Pancreas (tissue), 10 donors: ENCODE measurements around the gene KRT76. TPM values are rescaled to one million over a fixed set of nuclear protein-coding genes. Genes with fewer than 3 reads are reported as not detected.
"Not testable (repeated sequence)": the region's sequence is repeated elsewhere in the genome, so short reads cannot be mapped to it uniquely, and the experiment has no call there.

Experiments used
- ATAC-seq, 4 donors: fragments of 200-7000 bp; cut with Tn5 transposase; one replicate each; pipeline versions ENCODE4 v1.8.0 to v1.9.1; 2020; ENCODE audit warnings: mild to moderate bottlenecking in 4 of 4, moderate library complexity in 4 of 4
- DNase-seq, 6 donors: peaks; one replicate each; pipeline ENCODE4 v3.0.0-alpha.2; 2020
- FAIRE-seq: peaks from 2 replicates; lab custom pipeline; 2012; peaks lifted over from hg19 to GRCh38; lab: Jason Lieb, UNC
- H3K27ac ChIP-seq, 4 donors: fragments of 200-600 bp; sonication (generic); 1 replicate in 3 of 4; 2 replicates in 1 of 4; pipeline versions ENCODE4 v1.5.0 to v1.8.0; 2020
- H3K27me3 ChIP-seq, 4 donors: fragments of 200-600 bp; one replicate each; pipeline ENCODE4 v1.8.0; 2021
- H3K36me3 ChIP-seq, 3 donors: fragments of 200-600 bp; sonication (generic) in 1 of 3; one replicate each; pipeline versions ENCODE4 v1.5.0 to v1.8.0; 2020 to 2021
- H3K4me1 ChIP-seq, 3 donors: fragments of 200-600 bp; one replicate each; pipeline ENCODE4 v1.8.0; 2021
- H3K4me3 ChIP-seq, 4 donors: fragments of 200-600 bp; sonication (generic) in 2 of 4; one replicate each; pipeline versions ENCODE4 v1.5.0 to v1.8.0; 2020 to 2021
- H3K9me3 ChIP-seq, 4 donors: fragments of 200-600 bp; one replicate each; pipeline ENCODE4 v1.8.0; 2021
- CTCF ChIP-seq, 4 donors: fragments of 200-600 bp; sonication (generic) in 3 of 4; IDR thresholded peaks; one replicate each; pipeline versions ENCODE4 v1.5.0 to v1.8.0; 2021; ENCODE audit warnings: antibody characterized with exemption in 4 of 4
- WGBS, 2 donors: extraction: QIAGEN DNeasy Blood & Tissue Kit; methylation state at CpG; one replicate each; pipeline ENCODE4 v1.1.7; 2013; 5-methylcytosine and 5-hydroxymethylcytosine counted together
- intact Hi-C, 3 donors: fragments of 100-400 bp; cut with DNase I; formaldehyde crosslinking; loops; one replicate each; pipeline versions ENCODE4 v1.11.1 to v1.14.2; 2022
- polyA plus RNA-seq, 2 donors: library from polyadenylated mRNA; stranded (reverse); fragments of 200-250 nt; gene quantifications; one replicate each; pipeline ENCODE4 v1.2.3, GENCODE V29; 2013
- total RNA-seq, 6 donors: library from RNA; stranded (reverse); fragmentation: NEBNext Ultra II Directional in 4 of 6; extraction: Animal tissue kit (Norgen Biotek cat#: 25700) in 4 of 6; gene quantifications; one replicate each; pipeline versions ENCODE4 v1.2.1 to v1.2.4, GENCODE V29; 2021 to 2023
- donor health status: healthy with polysubstance abuse.
- donor health status: DM: no; HTN: no; CAD: no; lungs with moderate emphysema.
- donor health status: DM: no; HTN: no; CAD: no.
- donor health status: control.
- donor health status: control.
- donor health status: Bipolar disorder and iron deficiency.
- donor health status: DM: yes; HTN: yes; CAD: no.
- donor health status: DM: no; HTN: no; CAD: no.
- donor health status: DM: no; HTN: no; CAD: no.
- donor health status: DM: yes; HTN: yes; CAD: no.

Gene KRT76
- total and polyA plus RNA-seq, 8 donors: not detected

GRCh38 chr12:52761802-52762201 is 15.3 kb downstream of the KRT76 start:
- Histone ChIP-seq H3K27me3 (no peaks in the 10 kb centered on the region), H3K4me3 (no peak overlapping the region), H3K9me3 (no peaks in the 10 kb centered on the region), H3K27ac (no peak overlapping the region), H3K36me3 (no peaks in the 10 kb centered on the region), H3K4me1 (no peaks in the 10 kb centered on the region)
- intact Hi-C loops: no loop called here
- ATAC-seq: no peak
- no peak for TF ChIP-seq CTCF (IDR thresholded peaks at IDR 0.05)
- FAIRE-seq: no peak
- WGBS, 2 donors: 73 to 79% methylated on average over 2 of the region's 2 CpGs
- DNase-seq: no peak

GRCh38 chr12:52761218-52761617 is 15.9 kb downstream of the KRT76 start:
- H3K27ac ChIP-seq, H3K36me3 ChIP-seq, H3K4me1 ChIP-seq, DNase-seq, ATAC-seq, FAIRE-seq, H3K27me3 ChIP-seq, H3K4me3 ChIP-seq, H3K9me3 ChIP-seq, intact Hi-C loops: not testable (repeated sequence)
- WGBS, 2 donors: 83 to 90% methylated on average over 8 of the region's 8 CpGs

GRCh38 chr12:52760623-52761022 is 16.5 kb downstream of the KRT76 start:
- intact Hi-C loops: no loop called here
- Histone ChIP-seq H3K9me3 (no peaks in the 10 kb centered on the region), H3K27ac (no peak overlapping the region), H3K4me3 (no peak overlapping the region), H3K4me1 (no peaks in the 10 kb centered on the region), H3K36me3 (no peaks in the 10 kb centered on the region), H3K27me3 (no peaks in the 10 kb centered on the region)
- DNase-seq: no peak
- no peak for FAIRE-seq
- no peak for TF ChIP-seq CTCF (IDR thresholded peaks at IDR 0.05)
- no peak for ATAC-seq

- no peak for TF ChIP-seq CTCF (IDR thresholded peaks at IDR 0.05)
- intact Hi-C loops: no loop called here
- H3K4me3 ChIP-seq: no peak overlapping the region
- DNase-seq: no peak
- H3K9me3 ChIP-seq: no peaks in the 10 kb centered on the region
- 48 to 58% methylated on average over 2 of the region's 2 CpGs for WGBS, 2 donors
- H3K27ac ChIP-seq: no peak overlapping the region
- no peak for FAIRE-seq
- H3K27me3 ChIP-seq: no peaks in the 10 kb centered on the region
- no peaks in the 10 kb centered on the region for H3K4me1 ChIP-seq
- ATAC-seq: no peak
- no peaks in the 10 kb centered on the region for H3K36me3 ChIP-seq
Measured at GRCh38 chr12:52759695-52760094, 17.4 kb downstream of the KRT76 start.

GRCh38 chr12:52759218-52759617 is 17.9 kb downstream of the KRT76 start:
- DNase-seq: no peak
- ATAC-seq: no peak
- Histone ChIP-seq H3K4me1 (no peaks in the 10 kb centered on the region), H3K27me3 (no peaks in the 10 kb centered on the region), H3K27ac (no peak overlapping the region), H3K36me3 (no peaks in the 10 kb centered on the region), H3K4me3 (no peak overlapping the region), H3K9me3 (no peaks in the 10 kb centered on the region)
- FAIRE-seq: no peak
- 28 to 51% methylated on average over 2 of the region's 2 CpGs for WGBS, 2 donors
- no peak for TF ChIP-seq CTCF (IDR thresholded peaks at IDR 0.05)
- intact Hi-C loops: no loop called here
